Neural cell (in vitro differentiated cells): ENCODE data around the gene SEMA4F. TPM values are rescaled to one million over a fixed set of nuclear protein-coding genes. Genes with fewer than 3 reads are reported as not detected.

Experiments
- H2AFZ ChIP-seq: fragments of 200-600, 300-800 bp; sonication (generic), shearing (Covaris generic); 2 replicates; pipeline ENCODE4 v1.6.0; 2014; ENCODE audit warnings: low read depth, mild to moderate bottlenecking, antibody characterized with exemption, low read length, moderate library complexity
- H3F3A ChIP-seq: fragments of 200-600 bp; shearing (Covaris generic); 2 replicates; pipeline ENCODE4 v1.6.1; 2016; ENCODE audit warnings: mild to moderate bottlenecking, moderate library complexity, mixed read lengths, antibody characterized with exemption, low read length; ENCODE audit not compliant: insufficient read depth, poor library complexity, severe bottlenecking
- H3K27ac ChIP-seq: fragments of 200-600, 300-800 bp; sonication (generic), shearing (Covaris generic); 2 replicates; pipeline ENCODE4 v1.5.1; 2014; ENCODE audit warnings: mild to moderate bottlenecking, low read length, moderate library complexity
- H3K27me3 ChIP-seq: fragments of 300-800, 200-600 bp; sonication (generic), shearing (Covaris generic); 2 replicates; pipeline ENCODE4 v1.6.0; 2014; ENCODE audit warnings: mild to moderate bottlenecking, low read depth, low read length, moderate library complexity; ENCODE audit not compliant: insufficient read depth
- H3K36me3 ChIP-seq: fragments of 300-800, 200-600 bp; sonication (generic), shearing (Covaris generic); 2 replicates; pipeline ENCODE4 v1.5.1; 2014; ENCODE audit warnings: mild to moderate bottlenecking, antibody characterized with exemption, low read length, moderate library complexity; ENCODE audit not compliant: insufficient read depth
- H3K4me2 ChIP-seq: fragments of 300-800, 200-600 bp; sonication (generic), shearing (Covaris generic); 2 replicates; pipeline ENCODE4 v1.6.0; 2014; ENCODE audit warnings: mild to moderate bottlenecking, low read length
- H3K4me3 ChIP-seq: fragments of 300-800, 200-600 bp; sonication (generic), shearing (Covaris generic); 2 replicates; pipeline ENCODE4 v1.5.1; 2014; ENCODE audit warnings: mild to moderate bottlenecking, low read length, moderate library complexity
- H3K79me2 ChIP-seq: fragments of 200-600 bp; shearing (Covaris generic); replicated peaks from 2 replicates; pipeline ENCODE4 v1.6.0; 2014; ENCODE audit warnings: mild to moderate bottlenecking, low read length, moderate library complexity; ENCODE audit not compliant: insufficient read depth
- H3K9ac ChIP-seq: fragments of 300-800, 200-600 bp; sonication (generic), shearing (Covaris generic); 2 replicates; pipeline ENCODE4 v1.6.1; 2016; ENCODE audit warnings: mild to moderate bottlenecking, low read length, mixed read lengths
- H3K9me2 ChIP-seq: fragments of 200-600 bp; shearing (Covaris generic); 2 replicates; pipeline ENCODE4 v1.6.1; 2016; ENCODE audit warnings: mild to moderate bottlenecking, low read length, mixed read lengths; ENCODE audit not compliant: insufficient read depth
- H3K9me3 ChIP-seq: fragments of 200-600, 300-800 bp; sonication (generic), shearing (Covaris generic); 2 replicates; pipeline ENCODE4 v1.6.1; 2016; ENCODE audit warnings: mild to moderate bottlenecking, mixed run types, low read length, moderate library complexity, mixed read lengths
- H4K20me1 ChIP-seq: fragments of 200-600 bp; shearing (Covaris generic); 2 replicates; pipeline ENCODE4 v1.6.1; 2016; ENCODE audit warnings: mild to moderate bottlenecking, mixed run types; ENCODE audit not compliant: insufficient read depth
- EP300 ChIP-seq: fragments of 450-650 bp; conservative IDR thresholded peaks from 2 replicates; pipeline ENCODE4 v1.6.1; 2014; ENCODE audit warnings: antibody characterized with exemption, mild to moderate bottlenecking, moderate library complexity; ENCODE audit not compliant: poor library complexity, severe bottlenecking
- EZH2 ChIP-seq: fragments of 200-600, 300-800 bp; shearing (Covaris generic), sonication (generic); IDR thresholded peaks from 2 replicates; pipeline ENCODE4 v1.6.1; 2014; ENCODE audit warnings: antibody characterized with exemption, low read length, borderline replicate concordance, mild to moderate bottlenecking; ENCODE audit not compliant: insufficient read depth, poor library complexity, severe bottlenecking
- MXI1 ChIP-seq: fragments of 450-650 bp; conservative IDR thresholded peaks from 2 replicates; pipeline ENCODE4 v1.6.1; 2014; ENCODE audit warnings: antibody characterized with exemption, mild to moderate bottlenecking; ENCODE audit not compliant: poor library complexity, severe bottlenecking
- POLR2AphosphoS5 ChIP-seq: IDR thresholded peaks from 2 replicates; pipeline ENCODE4 v1.6.1; 2012
- RAD21 ChIP-seq: fragments of 450-650 bp; conservative IDR thresholded peaks from 2 replicates; pipeline ENCODE4 v1.6.1; 2014; ENCODE audit warnings: antibody characterized with exemption, mild to moderate bottlenecking, moderate library complexity
- REST ChIP-seq: IDR thresholded peaks from 2 replicates; pipeline ENCODE4 v1.6.1; 2012; ENCODE audit warnings: borderline replicate concordance
- SMC3 ChIP-seq: fragments of 450-650 bp; conservative IDR thresholded peaks from 2 replicates; pipeline ENCODE4 v1.6.1; 2014; ENCODE audit warnings: antibody characterized with exemption, mild to moderate bottlenecking, moderate library complexity; ENCODE audit not compliant: poor library complexity
- TAF1 ChIP-seq: IDR thresholded peaks from 2 replicates; pipeline ENCODE4 v1.6.1; 2012; ENCODE audit warnings: low read depth
- polyA plus RNA-seq: library from polyadenylated mRNA; depleted of rRNA; stranded (reverse); fragments of >200 nt; gene quantifications from 2 replicates; pipeline ENCODE4 v1.2.3, GENCODE V29; 2014

The SEMA4F gene
- polyA plus RNA-seq, 1 donor from 2014 or later, result 18.2 TPM

GRCh38 chr2:74700643-74701372 is 46.8 kb downstream of the SEMA4F start:
- no peaks in the 10 kb centered on the region for H3K79me2 ChIP-seq
- no peak overlapping the region for H3K27ac ChIP-seq
- H3F3A ChIP-seq, result no peaks in the 10 kb centered on the region
- no peaks in the 10 kb centered on the region for H3K36me3 ChIP-seq
- H3K9me2 ChIP-seq, result no peaks in the 10 kb centered on the region
- H2AFZ ChIP-seq, result no peak overlapping the region
- H3K4me3 ChIP-seq, result no peak overlapping the region
- H4K20me1 ChIP-seq, result no peaks in the 10 kb centered on the region
- H3K27me3 ChIP-seq, result no peaks in the 10 kb centered on the region
- no peaks in the 10 kb centered on the region for H3K9me3 ChIP-seq
- no peak overlapping the region for H3K9ac ChIP-seq
- H3K4me2 ChIP-seq, result no peak overlapping the region
- TF ChIP-seq EZH2, result no peak

GRCh38 chr2:74702001-74702715 is 48.1 kb downstream of the SEMA4F start:
- Histone ChIP-seq H3K9me2 (no peaks in the 10 kb centered on the region), H3K4me2 (no peak overlapping the region), H4K20me1 (no peaks in the 10 kb centered on the region), H3K36me3 (no peaks in the 10 kb centered on the region), H3K27me3 (no peaks in the 10 kb centered on the region), H3K9me3 (no peaks in the 10 kb centered on the region), H3K4me3 (no peak overlapping the region), H3K9ac (no peak overlapping the region), H2AFZ (no peak overlapping the region), H3F3A (no peaks in the 10 kb centered on the region), H3K27ac (no peak overlapping the region), H3K79me2 (no peaks in the 10 kb centered on the region)
- TF ChIP-seq TAF1 (no peak), POLR2AphosphoS5 (no peak), EZH2 (no peak), REST (no peak), SMC3 (no peak)

- Histone ChIP-seq H3K36me3 (no peaks in the 10 kb centered on the region), H3K4me2 (no peak overlapping the region), H2AFZ (no peak overlapping the region), H3K9me2 (no peaks in the 10 kb centered on the region), H3K4me3 (no peak overlapping the region), H3K9me3 (no peaks in the 10 kb centered on the region), H4K20me1 (no peaks in the 10 kb centered on the region), H3K27me3 (no peaks in the 10 kb centered on the region), H3K9ac (no peak overlapping the region), H3K79me2 (no peaks in the 10 kb centered on the region), H3F3A (no peaks in the 10 kb centered on the region), H3K27ac (no peak overlapping the region)
- TF ChIP-seq POLR2AphosphoS5 (no peak), REST (no peak), TAF1 (no peak), EZH2 (no peak), RAD21 (no peak), SMC3 (no peak), EP300 (no peak), MXI1 (no peak)
Measured at GRCh38 chr2:74703373-74703772, 49.3 kb downstream of the SEMA4F start.
